ENCODE measurements around the gene LRWD1.

DNA sequence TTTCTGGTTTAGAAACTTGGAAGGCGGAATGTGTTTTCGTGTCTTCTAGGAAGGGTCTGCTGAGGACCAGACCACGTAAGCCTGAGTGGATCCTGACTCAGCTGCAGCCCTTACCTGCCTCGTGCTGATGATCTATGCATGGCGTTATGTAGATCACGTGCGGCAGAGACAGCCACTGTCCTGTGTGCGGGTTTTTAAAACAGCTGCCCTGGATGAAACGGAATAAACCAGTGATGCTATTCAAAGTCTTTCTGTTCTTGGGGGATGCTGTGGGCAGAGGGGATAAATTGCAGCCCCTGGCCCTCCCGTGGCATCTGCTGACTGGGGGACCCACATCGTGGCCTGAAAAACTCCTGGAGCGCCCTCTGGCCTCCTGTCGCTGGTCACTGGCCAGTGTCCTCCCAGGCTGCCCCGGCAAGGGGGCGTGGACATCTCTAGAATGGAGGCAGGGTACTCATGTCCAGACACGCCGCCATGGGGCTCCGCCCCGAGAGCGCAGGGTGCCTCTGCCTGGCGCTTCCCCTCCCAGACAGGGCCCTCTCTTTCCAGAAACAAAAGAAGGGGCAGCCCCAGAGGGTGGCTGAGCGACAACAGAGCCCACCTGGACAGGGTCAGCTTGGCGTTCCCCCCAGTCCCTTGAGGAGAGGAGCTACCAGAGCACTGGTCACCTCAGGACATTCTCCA is 13.3 kb upstream of the LRWD1 start:
- TF ChIP-seq MYC (IDR thresholded peaks at IDR 0.05; ENCODE audit: borderline replicate concordance, low read length): no peak
- TF ChIP-seq, protein P1, sequence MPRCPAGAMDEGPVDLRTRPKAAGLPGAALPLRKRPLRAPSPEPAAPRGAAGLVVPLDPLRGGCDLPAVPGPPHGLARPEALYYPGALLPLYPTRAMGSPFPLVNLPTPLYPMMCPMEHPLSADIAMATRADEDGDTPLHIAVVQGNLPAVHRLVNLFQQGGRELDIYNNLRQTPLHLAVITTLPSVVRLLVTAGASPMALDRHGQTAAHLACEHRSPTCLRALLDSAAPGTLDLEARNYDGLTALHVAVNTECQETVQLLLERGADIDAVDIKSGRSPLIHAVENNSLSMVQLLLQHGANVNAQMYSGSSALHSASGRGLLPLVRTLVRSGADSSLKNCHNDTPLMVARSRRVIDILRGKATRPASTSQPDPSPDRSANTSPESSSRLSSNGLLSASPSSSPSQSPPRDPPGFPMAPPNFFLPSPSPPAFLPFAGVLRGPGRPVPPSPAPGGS (IDR thresholded peaks at IDR 0.05): no peak
- no peak for TF ChIP-seq EP300 (IDR thresholded peaks at IDR 0.05)
- no peak for TF ChIP-seq JUN (IDR thresholded peaks at IDR 0.05)
- TF ChIP-seq, protein P2, sequence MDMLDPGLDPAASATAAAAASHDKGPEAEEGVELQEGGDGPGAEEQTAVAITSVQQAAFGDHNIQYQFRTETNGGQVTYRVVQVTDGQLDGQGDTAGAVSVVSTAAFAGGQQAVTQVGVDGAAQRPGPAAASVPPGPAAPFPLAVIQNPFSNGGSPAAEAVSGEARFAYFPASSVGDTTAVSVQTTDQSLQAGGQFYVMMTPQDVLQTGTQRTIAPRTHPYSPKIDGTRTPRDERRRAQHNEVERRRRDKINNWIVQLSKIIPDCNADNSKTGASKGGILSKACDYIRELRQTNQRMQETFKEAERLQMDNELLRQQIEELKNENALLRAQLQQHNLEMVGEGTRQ (IDR thresholded peaks at IDR 0.05): no peak
- no peak for TF ChIP-seq ESRRA (IDR thresholded peaks at IDR 0.05; ENCODE audit: borderline replicate concordance, low read length)
- TF ChIP-seq, protein P3, sequence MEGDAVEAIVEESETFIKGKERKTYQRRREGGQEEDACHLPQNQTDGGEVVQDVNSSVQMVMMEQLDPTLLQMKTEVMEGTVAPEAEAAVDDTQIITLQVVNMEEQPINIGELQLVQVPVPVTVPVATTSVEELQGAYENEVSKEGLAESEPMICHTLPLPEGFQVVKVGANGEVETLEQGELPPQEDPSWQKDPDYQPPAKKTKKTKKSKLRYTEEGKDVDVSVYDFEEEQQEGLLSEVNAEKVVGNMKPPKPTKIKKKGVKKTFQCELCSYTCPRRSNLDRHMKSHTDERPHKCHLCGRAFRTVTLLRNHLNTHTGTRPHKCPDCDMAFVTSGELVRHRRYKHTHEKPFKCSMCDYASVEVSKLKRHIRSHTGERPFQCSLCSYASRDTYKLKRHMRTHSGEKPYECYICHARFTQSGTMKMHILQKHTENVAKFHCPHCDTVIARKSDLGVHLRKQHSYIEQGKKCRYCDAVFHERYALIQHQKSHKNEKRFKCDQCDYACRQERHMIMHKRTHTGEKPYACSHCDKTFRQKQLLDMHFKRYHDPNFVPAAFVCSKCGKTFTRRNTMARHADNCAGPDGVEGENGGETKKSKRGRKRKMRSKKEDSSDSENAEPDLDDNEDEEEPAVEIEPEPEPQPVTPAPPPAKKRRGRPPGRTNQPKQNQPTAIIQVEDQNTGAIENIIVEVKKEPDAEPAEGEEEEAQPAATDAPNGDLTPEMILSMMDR (IDR thresholded peaks at IDR 0.05): no peak
- no peak for TF ChIP-seq FOXS1 (CRISPR knock-in tag; IDR thresholded peaks at IDR 0.05)
